Osteocyte (in vitro differentiated cells): ENCODE data around the gene GDF3. TPM values are rescaled to one million over a fixed set of nuclear protein-coding genes. Genes with fewer than 3 reads are reported as not detected.

ENCODE experiments used
- DNase-seq: peaks from one replicate; pipeline ENCODE4 v3.0.0; 2021; ENCODE audit warnings: mixed read lengths; ENCODE audit not compliant: unreplicated experiment; ENCODE audit errors: extremely low spot score
- H3K27ac Mint-ChIP-seq: one replicate; pipeline ENCODE4 v1.8.0; 2021; ENCODE audit warnings: mild to moderate bottlenecking, mixed read lengths; ENCODE audit not compliant: unreplicated experiment
- H3K27me3 Mint-ChIP-seq: one replicate; pipeline ENCODE4 v1.8.0; 2021; ENCODE audit warnings: mixed read lengths; ENCODE audit not compliant: unreplicated experiment
- H3K36me3 Mint-ChIP-seq: one replicate; pipeline ENCODE4 v1.8.0; 2021; ENCODE audit warnings: mixed read lengths; ENCODE audit not compliant: unreplicated experiment
- H3K4me1 Mint-ChIP-seq: one replicate; pipeline ENCODE4 v1.8.0; 2021; ENCODE audit warnings: mixed read lengths; ENCODE audit not compliant: unreplicated experiment
- H3K4me3 Mint-ChIP-seq: one replicate; pipeline ENCODE4 v1.8.0; 2021; ENCODE audit warnings: mild to moderate bottlenecking, moderate library complexity, mixed read lengths; ENCODE audit not compliant: unreplicated experiment
- H3K9me3 Mint-ChIP-seq: one replicate; pipeline ENCODE4 v1.8.0; 2021; ENCODE audit warnings: mixed read lengths; ENCODE audit not compliant: unreplicated experiment
- CTCF ChIP-seq: fragments of 200-600 bp; sonication (generic); IDR thresholded peaks from 2 replicates; pipeline ENCODE4 v1.5.0; 2021; ENCODE audit warnings: antibody characterized with exemption, mild to moderate bottlenecking, moderate library complexity
- total RNA-seq: library from RNA; stranded (reverse); gene quantifications from 2 replicates; pipeline ENCODE4 v1.2.1, GENCODE V29; 2021

Gene GDF3
- total RNA-seq, 1 donor from 2014 or later = not detected

DNA sequence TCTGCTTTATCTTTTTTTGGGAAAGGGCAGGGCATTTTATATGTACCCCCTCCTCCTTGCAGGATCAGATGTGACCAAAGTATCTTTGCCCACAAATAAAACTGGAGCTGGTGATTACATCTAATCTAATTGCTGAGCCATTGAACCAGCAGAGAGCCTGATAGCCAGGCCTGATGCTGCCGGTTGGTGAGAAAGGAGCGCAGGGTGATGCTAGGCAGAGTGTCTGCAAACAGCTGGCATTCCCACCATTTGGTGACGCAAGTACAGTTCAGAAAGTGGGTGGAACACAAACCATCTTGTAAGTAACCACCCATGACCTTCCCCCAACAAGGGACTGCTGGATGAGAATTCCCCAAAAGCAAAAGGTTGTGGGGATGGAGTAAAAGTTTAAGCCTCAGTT lies 28.4 kb upstream of the GDF3 start:
- TF ChIP-seq CTCF = no peak
- Mint-ChIP-seq H3K27me3 (no peaks in the 10 kb centered on the region), H3K9me3 (no peaks in the 10 kb centered on the region), H3K27ac (no peak overlapping the region), H3K4me3 (no peak overlapping the region), H3K4me1 (no peaks in the 10 kb centered on the region), H3K36me3 (no peaks in the 10 kb centered on the region)
- no peak for DNase-seq

GRCh38 chr12:7719946-7720730 lies 24.6 kb upstream of the GDF3 start:
- Mint-ChIP-seq H3K27ac (no peak overlapping the region), H3K4me3 (no peak overlapping the region), H3K9me3 (no peaks in the 10 kb centered on the region), H3K27me3 (no peaks in the 10 kb centered on the region), H3K36me3 (no peaks in the 10 kb centered on the region), H3K4me1 (no peaks in the 10 kb centered on the region)
- TF ChIP-seq CTCF = no peak
- no peak for DNase-seq

DNA sequence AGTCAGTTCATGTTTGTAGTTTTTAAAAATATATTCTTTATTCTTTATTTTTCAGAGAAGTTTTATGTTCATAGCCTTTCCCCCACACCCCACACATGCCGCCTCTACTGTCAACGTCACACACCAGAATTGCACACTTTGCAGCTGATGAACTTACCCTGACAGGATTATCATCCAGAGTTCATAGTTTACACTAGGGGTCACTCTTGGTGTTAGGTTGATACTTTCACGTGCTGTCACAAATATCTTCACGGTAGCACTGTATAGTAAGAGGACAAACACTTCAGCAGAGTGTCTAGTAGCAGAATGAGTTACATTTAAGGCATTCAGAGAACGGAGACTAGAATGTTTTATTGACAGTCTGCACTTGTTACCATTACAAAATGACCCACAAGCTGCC lies 20.8 kb upstream of the GDF3 start:
- TF ChIP-seq CTCF = no peak
- H3K36me3 Mint-ChIP-seq = no peaks in the 10 kb centered on the region
- H3K4me1 Mint-ChIP-seq = no peaks in the 10 kb centered on the region
- no peaks in the 10 kb centered on the region for H3K27me3 Mint-ChIP-seq
- no peak for DNase-seq
- no peak overlapping the region for H3K4me3 Mint-ChIP-seq
- H3K27ac Mint-ChIP-seq = no peak overlapping the region
- no peaks in the 10 kb centered on the region for H3K9me3 Mint-ChIP-seq

GRCh38 chr12:7712841-7713442 lies 17.4 kb upstream of the GDF3 start:
- no peaks in the 10 kb centered on the region for H3K9me3 Mint-ChIP-seq
- H3K27me3 Mint-ChIP-seq = no peaks in the 10 kb centered on the region
- TF ChIP-seq CTCF = no peak
- no peak for DNase-seq
- no peaks in the 10 kb centered on the region for H3K36me3 Mint-ChIP-seq
- no peaks in the 10 kb centered on the region for H3K4me1 Mint-ChIP-seq
- H3K27ac Mint-ChIP-seq = no peak overlapping the region
- H3K4me3 Mint-ChIP-seq = no peak overlapping the region

GRCh38 chr12:7711133-7711532 lies 15.6 kb upstream of the GDF3 start, which contains the start of gene DPPA3:
TSS of gene DPPA3 (plus strand) at chr12:7711433. CDS start at chr12:7711571, 138 bp downstream.
- H3K27ac Mint-ChIP-seq = no peak within 1 kb of the TSS
- no peaks in the 10 kb centered on the region for H3K27me3 Mint-ChIP-seq
- no peak for TF ChIP-seq CTCF
- no peaks in the 10 kb centered on the region for H3K4me1 Mint-ChIP-seq
- no peaks in the 10 kb centered on the region for H3K9me3 Mint-ChIP-seq
- H3K4me3 Mint-ChIP-seq = no peak within 1 kb of the TSS
- no peak for DNase-seq
- no peaks in the 10 kb centered on the region for H3K36me3 Mint-ChIP-seq
